ENCODE results near the gene SELENOI. TPM values are rescaled to one million over a fixed set of nuclear protein-coding genes. Genes with fewer than 3 reads are reported as not detected.
"Not testable (repeated sequence)": the region's sequence is repeated elsewhere in the genome, so short reads cannot be mapped to it uniquely, and the experiment has no call there.

SELENOI gene
- total RNA-seq, 1 experiment from 2014 or later, result 4.8 TPM

- Histone ChIP-seq H3K4me3 (no peak overlapping the region), H3K27me3 (no peaks in the 10 kb centered on the region), H3K36me3 (no peaks in the 10 kb centered on the region), H3K9me3 (no peaks in the 10 kb centered on the region)
- no peak for DNase-seq
These were observed 27.0 kb upstream of the SELENOI start for GRCh38 chr2:26318950-26319349.

DNA sequence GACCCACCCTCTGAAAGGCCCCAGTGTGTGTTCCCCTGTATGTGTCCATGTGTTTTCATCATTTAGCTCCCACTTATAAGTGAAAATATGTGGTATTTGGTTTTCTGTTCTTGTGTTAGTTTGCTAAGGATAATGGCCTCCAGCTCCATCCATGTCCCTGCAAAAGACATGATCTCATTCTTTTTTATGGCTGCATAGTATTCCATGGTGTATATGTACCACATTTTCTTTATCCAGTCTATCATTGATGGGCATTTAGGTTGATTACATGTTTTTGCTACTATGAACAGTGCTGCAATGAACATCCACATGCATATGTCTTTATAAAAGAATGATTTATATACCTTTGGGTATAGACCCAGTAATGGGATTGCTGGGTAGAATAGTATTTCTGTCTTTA is 21.5 kb upstream of the SELENOI start:
- not testable (repeated sequence) for H3K9me3 ChIP-seq, H3K36me3 ChIP-seq, H3K4me3 ChIP-seq, H3K27me3 ChIP-seq, DNase-seq

- DNase-seq, result no peak
- Histone ChIP-seq H3K4me3 (no peak overlapping the region), H3K9me3 (no peaks in the 10 kb centered on the region), H3K27me3 (no peaks in the 10 kb centered on the region), H3K36me3 (no peaks in the 10 kb centered on the region)
These were observed 21.0 kb upstream of the SELENOI start for GRCh38 chr2:26324903-26325302.

DNA sequence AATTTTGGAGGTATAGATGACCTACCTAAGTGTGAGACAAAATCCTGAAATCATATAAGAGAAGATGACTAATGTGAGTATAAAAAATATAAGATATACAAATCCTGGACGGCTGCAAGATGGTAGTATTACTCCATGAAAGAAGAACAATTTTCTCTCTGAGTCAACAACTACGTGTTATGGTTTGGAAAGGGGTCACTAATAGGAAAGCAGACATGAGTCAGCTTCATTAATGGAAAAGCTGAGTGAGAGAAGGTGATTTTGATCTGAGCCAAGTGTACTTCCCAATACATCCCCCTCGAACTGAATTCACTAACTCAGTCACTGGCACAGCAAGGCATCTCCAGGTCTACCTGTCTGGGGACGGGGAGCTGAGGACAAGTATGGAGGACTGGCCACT is 20.1 kb upstream of the SELENOI start:
- no peak overlapping the region for H3K4me3 ChIP-seq
- no peaks in the 10 kb centered on the region for H3K27me3 ChIP-seq
- no peak for DNase-seq
- no peaks in the 10 kb centered on the region for H3K36me3 ChIP-seq
- no peaks in the 10 kb centered on the region for H3K9me3 ChIP-seq

- Histone ChIP-seq H3K36me3 (no peaks in the 10 kb centered on the region), H3K9me3 (no peaks in the 10 kb centered on the region)
- DNase-seq, result no peak
These were observed 19.4 kb upstream of the SELENOI start for GRCh38 chr2:26326514-26326913.

DNA sequence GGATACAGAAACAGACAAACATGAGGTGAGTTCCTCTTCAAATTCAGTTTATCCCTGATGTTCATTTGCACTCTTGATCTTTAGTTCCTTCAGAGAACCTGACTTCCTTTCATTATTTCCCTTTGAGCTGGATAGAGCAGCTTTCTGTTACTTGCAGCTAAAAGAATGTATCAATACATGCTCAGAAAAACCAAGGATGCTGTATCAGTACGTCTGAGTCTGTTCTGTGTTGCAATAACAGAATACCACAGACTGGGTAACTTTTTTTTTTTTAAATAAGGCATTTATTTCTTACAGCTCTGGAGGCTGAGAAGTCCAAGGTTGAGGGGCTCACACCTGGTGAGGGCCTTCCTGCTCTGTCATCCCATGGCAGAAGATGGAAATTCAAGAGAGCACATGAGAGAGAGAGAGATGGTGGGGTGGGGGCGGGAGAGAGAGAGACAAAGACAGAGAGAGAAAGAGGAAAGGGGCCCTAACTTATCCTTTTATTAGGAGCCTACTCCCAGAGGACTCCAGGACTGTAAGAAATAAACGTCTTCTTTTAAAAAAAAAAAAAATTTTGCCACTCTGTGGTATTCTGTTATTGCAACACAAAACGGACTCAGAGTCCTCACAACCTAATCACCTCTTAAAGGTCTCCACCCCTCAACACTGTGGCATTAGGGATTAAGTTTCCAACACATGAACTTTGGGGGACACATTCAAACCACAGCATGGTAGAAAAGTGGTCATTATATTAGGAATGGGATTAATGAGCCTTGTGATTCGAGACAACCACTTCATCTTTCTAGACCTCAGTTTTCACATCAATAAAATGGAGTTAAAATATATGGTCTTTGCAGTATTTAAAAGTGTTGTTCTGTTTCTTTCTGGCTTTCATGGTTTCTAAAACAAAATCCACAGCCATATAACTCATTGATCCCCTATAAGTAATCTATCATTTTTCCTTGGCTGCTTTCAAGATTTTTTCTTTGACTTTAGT is 18.4 kb upstream of the SELENOI start:
- DNase-seq, result no peak
- no peak overlapping the region for H3K4me3 ChIP-seq

More at GRCh38 chr2:26326514-26326913, 19.4 kb upstream of the SELENOI start:
- H3K27me3 ChIP-seq, result no peaks in the 10 kb centered on the region
- no peak overlapping the region for H3K4me3 ChIP-seq

GRCh38 chr2:26329083-26329482 is 16.9 kb upstream of the SELENOI start:
- not testable (repeated sequence) for H3K36me3 ChIP-seq, H3K4me3 ChIP-seq, DNase-seq, H3K27me3 ChIP-seq, H3K9me3 ChIP-seq

More for the DNA sequence above, 18.4 kb upstream of the SELENOI start:
- Histone ChIP-seq H3K27me3 (no peaks in the 10 kb centered on the region), H3K36me3 (no peaks in the 10 kb centered on the region), H3K9me3 (no peaks in the 10 kb centered on the region)

DNA sequence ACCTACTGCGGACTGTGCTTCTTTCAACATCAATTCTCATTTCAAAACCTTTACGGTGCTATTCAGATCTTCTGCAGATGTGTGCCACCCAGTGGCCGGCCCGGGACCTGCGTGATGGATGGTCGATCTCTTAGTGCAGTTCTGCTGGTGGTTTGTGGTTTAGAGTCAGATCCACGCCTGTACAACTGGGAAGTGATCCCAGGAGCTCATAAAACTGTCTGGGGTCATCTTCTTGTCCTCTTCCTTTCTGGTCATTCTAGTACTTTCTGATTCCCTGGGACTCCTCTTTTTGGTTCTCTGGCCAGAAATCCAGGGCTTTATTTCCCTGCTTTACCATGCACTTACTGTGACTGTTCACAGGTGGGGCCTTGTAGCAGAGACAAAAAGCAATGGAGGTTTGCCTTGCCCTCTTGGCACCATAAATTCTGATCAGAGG is 15.8 kb upstream of the SELENOI start:
- Histone ChIP-seq H3K4me3 (no peak overlapping the region), H3K9me3 (no peaks in the 10 kb centered on the region)
- peak; percentile 80 for DNase-seq

DNA sequence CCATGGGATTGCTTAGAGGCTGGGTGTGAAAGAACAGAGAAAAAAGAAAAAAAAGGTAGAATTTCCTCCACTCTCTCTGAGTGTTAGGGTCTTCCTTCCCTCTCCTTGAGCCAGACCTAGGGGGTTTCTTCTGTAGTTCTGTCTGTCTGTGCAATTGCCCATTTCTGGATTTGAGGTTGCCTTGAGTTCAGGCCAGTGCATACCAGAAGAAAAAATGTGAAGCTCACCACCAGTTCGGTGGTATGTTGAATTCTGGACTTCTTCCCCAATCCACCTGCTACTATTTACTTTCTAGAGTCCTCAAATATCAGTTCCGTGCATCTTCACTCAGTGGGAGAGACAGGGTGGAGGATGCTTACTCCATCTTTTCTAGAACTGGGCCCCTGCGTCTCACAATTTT is 15.3 kb upstream of the SELENOI start:
- Histone ChIP-seq H3K27me3 (no peaks in the 10 kb centered on the region), H3K9me3 (no peaks in the 10 kb centered on the region)

More for the DNA sequence above, 15.8 kb upstream of the SELENOI start:
- no peaks in the 10 kb centered on the region for H3K27me3 ChIP-seq
- H3K36me3 ChIP-seq, result no peaks in the 10 kb centered on the region

GRCh38 chr2:26331321-26331720 is 14.6 kb upstream of the SELENOI start:
- H3K27me3 ChIP-seq, H3K4me3 ChIP-seq, DNase-seq, H3K36me3 ChIP-seq, H3K9me3 ChIP-seq: not testable (repeated sequence)

More for the DNA sequence above, 15.3 kb upstream of the SELENOI start:
- H3K4me3 ChIP-seq, result no peak overlapping the region
- no peak for DNase-seq
- no peaks in the 10 kb centered on the region for H3K36me3 ChIP-seq

GRCh38 chr2:26333293-26333692 is 12.7 kb upstream of the SELENOI start:
- H3K9me3 ChIP-seq, result no peaks in the 10 kb centered on the region
- H3K27me3 ChIP-seq, result no peaks in the 10 kb centered on the region

DNA sequence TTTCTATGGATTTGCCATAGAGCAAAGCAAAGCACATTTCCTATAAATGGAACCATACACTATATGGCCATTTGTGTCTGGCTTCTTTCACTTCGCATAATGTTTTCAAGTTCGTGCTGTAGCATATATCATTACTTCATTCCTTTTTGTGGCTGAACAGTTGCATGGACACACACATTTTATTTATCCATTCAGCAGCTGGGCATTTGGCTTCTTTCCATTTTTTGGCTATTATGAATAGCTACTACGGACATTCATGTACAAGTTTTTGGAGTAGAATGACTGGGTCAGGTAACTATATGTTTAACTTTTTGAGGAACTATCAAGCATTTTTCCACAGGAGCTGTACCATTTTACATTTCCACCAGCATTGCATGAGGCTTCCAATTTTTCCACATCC is 10.7 kb upstream of the SELENOI start:
- Histone ChIP-seq H3K36me3 (no peaks in the 10 kb centered on the region), H3K4me3 (no peak overlapping the region), H3K27me3 (no peaks in the 10 kb centered on the region), H3K9me3 (no peaks in the 10 kb centered on the region)
- DNase-seq, result no peak

More at GRCh38 chr2:26333293-26333692, 12.7 kb upstream of the SELENOI start:
- no peaks in the 10 kb centered on the region for H3K36me3 ChIP-seq
- no peak for DNase-seq
- no peak overlapping the region for H3K4me3 ChIP-seq

GRCh38 chr2:26336719-26337118 is 9.2 kb upstream of the SELENOI start:
- Histone ChIP-seq H3K4me3 (no peak overlapping the region), H3K36me3 (no peaks in the 10 kb centered on the region), H3K9me3 (no peaks in the 10 kb centered on the region), H3K27me3 (no peaks in the 10 kb centered on the region)
- no peak for DNase-seq

DNA sequence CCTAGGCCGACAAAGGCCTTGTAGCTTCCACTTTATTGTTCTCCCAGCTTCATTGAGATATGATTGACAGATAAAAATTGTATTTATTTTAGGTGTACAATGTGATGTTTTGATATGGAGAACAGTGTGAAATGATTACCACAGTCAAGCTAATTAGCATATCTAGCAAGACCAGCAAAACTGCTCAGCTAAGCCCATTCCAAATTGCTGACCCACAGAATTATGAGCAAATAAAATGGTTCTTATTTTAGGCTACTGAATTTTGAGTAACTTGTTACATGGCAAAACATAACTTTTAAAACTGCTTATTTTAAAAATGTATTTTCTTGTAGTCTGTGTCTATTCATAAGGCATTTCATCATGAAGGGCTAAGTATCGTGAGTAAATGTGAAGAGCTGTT is 8.6 kb upstream of the SELENOI start:
- no peak for DNase-seq
- H3K27me3 ChIP-seq, result no peaks in the 10 kb centered on the region

GRCh38 chr2:26340831-26341230 is 5.1 kb upstream of the SELENOI start:
- Histone ChIP-seq H3K9me3 (no peaks in the 10 kb centered on the region), H3K36me3 (no peaks in the 10 kb centered on the region), H3K27me3 (no peaks in the 10 kb centered on the region), H3K4me3 (no peak overlapping the region)
- DNase-seq, result no peak

More for the DNA sequence above, 8.6 kb upstream of the SELENOI start:
- no peaks in the 10 kb centered on the region for H3K9me3 ChIP-seq
- no peaks in the 10 kb centered on the region for H3K36me3 ChIP-seq
- H3K4me3 ChIP-seq, result no peak overlapping the region

DNA sequence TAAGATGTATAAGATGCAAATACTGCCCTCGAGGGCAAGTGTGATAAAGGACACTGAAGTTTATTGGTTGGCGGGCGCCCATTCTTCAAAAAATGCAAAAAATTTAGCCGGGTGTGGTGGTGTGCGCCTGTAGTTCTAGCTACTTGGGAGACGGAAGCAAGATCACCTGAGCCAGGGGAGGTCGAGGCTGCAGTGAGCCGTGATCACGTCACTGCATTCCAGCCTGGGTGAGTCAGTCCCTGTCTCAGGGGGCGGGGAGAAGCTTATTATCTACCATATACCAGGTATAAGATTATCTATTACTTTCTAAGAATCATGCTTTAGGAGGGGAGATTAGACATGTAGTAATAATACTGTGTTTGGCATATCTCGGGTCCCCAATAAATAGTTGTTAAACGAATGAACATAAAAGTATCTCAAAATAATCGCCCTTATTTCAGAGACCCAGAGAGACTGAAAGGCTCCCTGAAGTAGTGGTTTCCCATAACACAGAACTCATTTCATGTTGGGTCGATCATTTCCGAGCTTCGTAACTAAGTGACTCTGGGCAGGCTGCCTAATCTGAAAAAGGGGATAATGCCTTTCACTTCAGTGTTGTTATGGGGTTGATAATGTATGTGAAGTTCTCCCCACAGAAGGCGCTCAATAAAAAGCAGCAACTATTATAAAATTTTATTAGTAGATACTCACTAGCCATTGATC is 1.2 kb upstream of the SELENOI start:
- no peaks in the 10 kb centered on the region for H3K9me3 ChIP-seq
- H3K4me3 ChIP-seq, result peak overlapping the region; percentile 72
- peak; percentile 41 for DNase-seq
- no peaks in the 10 kb centered on the region for H3K36me3 ChIP-seq
- H3K27me3 ChIP-seq, result no peaks in the 10 kb centered on the region

DNA sequence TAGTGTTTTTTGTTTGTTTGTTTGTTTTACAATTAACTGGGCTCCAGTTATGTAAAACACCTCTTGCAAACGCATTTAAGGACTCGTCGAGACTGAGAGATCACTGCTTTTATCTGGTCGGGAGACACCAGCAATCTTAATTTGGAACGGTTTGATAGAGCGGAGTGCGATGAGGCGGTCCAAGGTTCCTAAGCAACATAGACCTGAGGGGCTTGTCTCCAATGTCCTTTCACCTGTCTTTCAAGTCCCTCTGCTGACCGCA is 729 bp upstream of the SELENOI start:
- peak overlapping the region; percentile 72 for H3K4me3 ChIP-seq
- H3K36me3 ChIP-seq, result no peaks in the 10 kb centered on the region
- H3K9me3 ChIP-seq, result no peaks in the 10 kb centered on the region
- DNase-seq, result no peak
- no peaks in the 10 kb centered on the region for H3K27me3 ChIP-seq
